DMS153 (cell line): ENCODE data around the gene ZBTB14.

Experiments used
- DNase-seq: peaks from one replicate; lab custom pipeline; 2025; lab: John Stamatoyannopoulos, UW

Gene ZBTB14

DNA sequence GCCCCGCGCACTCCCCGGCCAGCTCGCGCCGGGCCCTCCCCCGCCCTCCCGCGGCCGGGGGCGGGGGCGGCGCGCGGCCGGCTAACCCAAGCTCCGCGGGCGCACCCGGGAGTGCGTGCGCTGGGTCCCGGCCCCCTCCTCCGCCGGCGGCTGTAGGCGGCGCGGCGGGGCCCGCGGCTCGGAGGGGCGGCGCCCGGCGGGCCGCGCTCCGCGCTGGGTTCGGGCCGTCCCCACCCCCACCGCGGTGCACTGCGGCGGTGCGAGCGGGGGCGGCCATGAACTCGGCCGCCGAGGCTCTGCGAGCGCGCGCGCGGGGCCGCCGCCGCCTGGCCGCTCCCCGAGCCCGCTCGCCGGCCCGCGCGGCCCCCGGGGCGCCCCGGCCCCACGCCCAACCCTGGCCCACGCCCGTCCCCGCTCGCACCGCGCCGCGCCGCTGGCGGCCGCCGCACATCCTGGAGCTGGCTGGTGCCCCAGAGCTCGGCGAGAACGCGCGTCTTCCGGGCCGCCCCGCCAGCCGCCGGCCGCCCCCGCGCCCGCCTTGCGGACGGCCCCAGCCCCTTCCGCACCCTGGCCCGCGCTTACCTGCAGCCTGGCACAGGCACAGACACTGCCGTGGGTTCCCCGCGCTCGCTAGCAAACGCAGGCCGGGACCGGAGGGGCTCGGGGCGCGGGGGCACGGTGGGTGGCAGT lies at the start of gene ZBTB14:
Gene ZBTB14, minus strand, starts transcription at position 496 of the 690 bp plus-strand sequence. CDS start 2,480 bp downstream, outside the sequence.
- no peak for DNase-seq

GRCh38 chr18:5339202-5339834 lies 43.8 kb upstream of the ZBTB14 start:
- DNase-seq: no peak

DNA sequence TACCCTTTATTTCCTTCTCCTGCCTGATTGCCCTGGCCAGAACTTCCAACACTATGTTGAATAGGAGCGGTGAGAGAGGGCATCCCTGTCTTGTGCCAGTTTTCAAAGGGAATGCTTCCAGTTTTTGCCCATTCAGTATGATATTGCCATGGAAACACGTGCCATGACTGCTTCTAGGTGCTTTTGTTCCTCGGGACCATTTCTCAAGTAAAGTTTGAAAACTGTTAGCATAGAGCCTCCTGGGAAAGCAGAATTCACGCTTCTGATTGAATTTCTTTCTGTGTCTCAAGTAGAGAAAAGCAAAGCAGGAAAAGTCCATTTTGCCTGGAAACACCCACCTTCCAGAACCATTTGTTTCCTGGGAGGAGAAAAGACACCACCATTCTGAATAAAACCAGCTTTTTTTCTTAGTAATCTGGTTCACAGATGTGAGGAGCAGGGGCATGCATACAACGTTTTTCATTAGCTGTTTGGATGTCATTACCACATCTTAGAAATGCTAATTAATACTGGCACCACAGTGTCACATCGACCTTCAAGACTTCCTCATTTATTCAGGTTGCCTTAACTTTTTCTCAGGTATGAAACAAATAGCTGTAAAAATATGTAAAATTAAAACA lies 39.0 kb upstream of the ZBTB14 start:
- DNase-seq: no peak

DNA sequence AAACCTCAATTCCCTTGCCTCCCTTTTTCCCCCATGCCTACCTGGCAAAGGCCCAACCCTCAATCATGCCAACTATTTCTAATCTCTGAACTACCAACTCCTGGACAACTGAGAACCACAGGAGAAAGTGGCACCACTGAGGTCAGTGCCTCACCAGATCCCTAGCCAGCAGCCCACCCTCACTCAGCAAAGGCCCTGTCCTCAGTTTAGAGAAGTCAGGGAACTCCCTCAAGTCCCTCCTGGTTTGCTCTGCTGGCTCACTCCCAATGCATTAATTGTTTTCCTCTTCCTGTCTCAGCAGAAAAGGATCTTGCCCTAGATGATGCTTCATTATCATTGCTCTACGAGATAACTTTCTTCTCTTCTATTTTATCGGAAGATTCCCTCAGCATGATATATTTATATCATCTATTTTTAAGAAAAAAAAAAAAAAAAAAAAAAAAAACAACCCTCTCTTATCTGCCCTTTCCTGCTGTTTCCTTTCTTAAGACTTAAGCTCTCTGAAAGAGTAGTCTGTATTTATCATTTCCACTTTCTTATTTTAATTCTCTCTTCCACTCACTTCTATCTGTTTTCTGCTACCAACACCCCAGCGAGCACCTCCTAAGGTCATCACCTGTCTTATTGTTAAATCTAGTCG lies 22.7 kb upstream of the ZBTB14 start:
- no peak for DNase-seq

DNA sequence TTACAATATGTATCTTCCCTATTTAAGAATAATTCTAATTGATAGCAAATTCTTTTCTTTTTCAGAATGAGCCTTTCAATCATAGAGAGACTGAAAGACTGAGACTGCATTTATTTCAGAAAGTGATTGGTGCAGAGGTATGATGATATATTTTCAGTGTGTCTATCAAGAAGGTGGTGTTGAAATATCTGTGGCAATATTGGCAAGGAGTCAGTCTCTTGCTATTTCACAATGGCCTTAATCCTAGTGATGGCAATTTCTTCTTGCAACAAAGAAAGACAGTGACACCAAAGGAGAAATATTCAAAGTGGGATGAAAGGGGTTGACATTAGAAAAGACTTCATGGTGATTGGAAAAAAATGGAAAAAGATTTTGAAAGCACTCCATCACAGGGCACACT lies 21.7 kb upstream of the ZBTB14 start:
- DNase-seq: no peak

GRCh38 chr18:5315838-5316237 lies 20.3 kb upstream of the ZBTB14 start:
- DNase-seq: no peak

- no peak for DNase-seq
Measured at GRCh38 chr18:5311301-5311989, 15.9 kb upstream of the ZBTB14 start.

DNA sequence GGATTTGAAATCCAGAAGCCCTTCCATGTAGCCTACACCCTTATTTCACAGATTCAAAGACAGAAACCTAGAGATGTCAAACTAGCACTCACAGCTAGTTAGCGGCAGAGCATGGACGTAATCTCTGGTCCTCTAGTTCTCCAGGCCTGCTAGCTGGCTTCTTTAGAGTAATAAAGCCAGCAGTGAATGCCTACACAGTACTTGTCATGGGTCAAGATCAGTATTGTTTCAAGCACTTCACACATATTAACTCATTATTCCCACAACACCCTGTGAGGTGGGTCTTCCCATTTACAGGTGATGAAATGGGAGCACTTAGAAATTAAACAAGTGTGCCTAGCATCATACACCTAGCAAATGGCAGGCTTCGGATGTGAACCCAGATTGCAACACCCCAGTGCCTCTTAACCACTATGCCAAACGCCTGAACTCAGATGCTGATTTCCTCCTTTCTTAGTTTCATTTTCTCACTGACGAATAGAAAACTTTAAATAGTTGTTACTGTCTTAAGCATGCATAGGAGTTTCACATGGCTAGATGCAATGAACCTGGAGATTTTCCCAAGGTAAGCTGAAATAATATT lies 14.5 kb upstream of the ZBTB14 start:
- DNase-seq: no peak

GRCh38 chr18:5305835-5306234 lies 10.3 kb upstream of the ZBTB14 start:
- DNase-seq: no peak

GRCh38 chr18:5304232-5304631 lies 8.7 kb upstream of the ZBTB14 start:
- DNase-seq: no peak

- DNase-seq: no peak
Measured at GRCh38 chr18:5303636-5304035, 8.1 kb upstream of the ZBTB14 start.

- no peak for DNase-seq
Measured at GRCh38 chr18:5302606-5303005, 7.1 kb upstream of the ZBTB14 start.

- no peak for DNase-seq
Measured at GRCh38 chr18:5300476-5301010, 5.0 kb upstream of the ZBTB14 start.

DNA sequence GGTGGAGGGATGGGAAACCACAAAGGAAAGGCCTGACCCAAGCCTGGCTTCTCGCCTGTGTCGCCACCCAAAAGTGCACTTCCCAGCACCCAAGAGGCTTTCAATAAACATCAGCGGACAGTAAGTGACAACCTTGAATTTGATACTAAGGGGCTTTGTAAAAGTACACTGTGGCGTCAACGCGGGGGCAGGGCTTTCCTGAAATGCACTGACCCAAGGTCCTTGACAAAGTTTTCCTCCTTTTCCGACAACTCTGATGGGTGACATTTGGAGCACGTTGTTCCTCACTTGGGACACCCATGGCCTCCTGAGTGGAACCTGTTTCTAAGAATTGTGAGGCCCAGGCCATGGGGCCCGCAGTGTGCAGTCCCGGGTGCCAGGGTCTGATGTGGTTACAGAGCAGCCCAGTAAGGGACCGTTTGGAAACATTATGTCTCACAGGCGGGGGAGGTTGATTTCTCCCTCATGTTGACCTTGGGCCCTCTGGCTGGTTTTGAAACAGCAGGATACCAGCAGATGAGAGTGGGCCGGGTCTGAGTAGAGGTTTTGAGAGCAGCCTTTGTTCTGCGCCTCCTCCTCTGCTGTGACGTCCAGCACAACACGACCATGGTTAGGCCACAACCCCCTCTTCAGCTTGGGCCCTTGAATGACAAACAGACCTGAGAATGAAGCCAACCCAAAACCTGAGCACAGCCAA lies 2.8 kb upstream of the ZBTB14 start:
- no peak for DNase-seq

- DNase-seq: no peak
Measured at GRCh38 chr18:5297597-5297996, 2.1 kb upstream of the ZBTB14 start.

- DNase-seq: peak; percentile 55
Measured at GRCh38 chr18:5296706-5297320, 1.3 kb upstream of the ZBTB14 start.

DNA sequence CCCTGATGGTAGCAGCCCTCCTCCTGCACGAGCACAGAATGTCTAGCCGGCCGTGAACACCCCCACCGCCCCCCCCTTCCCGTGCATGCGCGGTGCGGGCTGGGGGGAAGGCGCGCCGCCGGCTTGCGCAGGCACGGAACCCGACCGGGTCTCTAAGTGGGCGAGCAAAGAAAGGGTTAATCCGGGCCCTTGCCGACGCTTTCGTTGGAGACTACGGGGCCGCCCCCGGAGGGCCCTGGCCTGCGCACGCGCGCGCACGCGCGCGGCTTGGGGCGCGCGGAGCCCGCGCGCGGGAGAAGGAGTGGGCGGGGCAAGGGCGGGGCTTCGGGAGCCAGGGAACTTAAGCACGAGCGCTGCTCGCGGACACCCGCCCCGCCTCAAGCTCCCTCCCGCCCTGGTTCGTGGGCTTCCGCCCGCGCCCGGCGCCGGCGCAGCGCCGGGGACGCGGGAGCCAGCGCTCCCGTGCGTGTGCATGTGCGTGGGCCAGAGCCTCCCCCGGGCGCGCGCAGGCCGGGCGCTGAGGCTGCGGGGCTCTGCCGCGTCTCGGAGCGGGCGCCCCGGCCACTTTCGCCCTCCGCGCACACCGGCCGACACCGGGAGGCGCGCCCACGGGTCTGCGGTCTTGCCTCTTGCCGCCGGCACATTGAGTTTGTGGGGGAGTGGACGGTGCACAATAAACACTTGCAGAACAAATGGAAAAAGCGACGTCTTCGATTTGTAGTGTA lies 617 bp upstream of the ZBTB14 start:
- DNase-seq: peak; percentile 82

GRCh38 chr18:5294457-5295230 lies 882 bp downstream of the ZBTB14 start:
- DNase-seq: no peak

DNA sequence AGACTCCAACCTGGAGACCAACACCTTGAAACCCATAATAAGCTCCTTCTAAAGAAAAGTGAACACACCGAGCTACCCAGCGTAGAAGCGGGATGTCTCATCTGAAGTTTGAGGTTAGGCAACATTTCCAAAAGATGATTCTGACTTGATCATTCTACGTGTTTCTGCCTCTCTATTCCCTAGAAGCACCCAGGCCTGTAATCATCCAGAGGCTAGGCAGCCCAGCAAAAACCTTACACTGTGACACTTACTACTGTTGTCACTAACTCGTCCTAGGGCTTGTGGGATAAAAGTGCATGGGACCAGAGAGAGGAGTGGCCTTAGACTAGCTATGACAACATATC lies 1.4 kb downstream of the ZBTB14 start:
- no peak for DNase-seq
